PFSK-1 (cell line): ENCODE results near the gene MSMP.

ENCODE experiments used
- FOXP2 ChIP-seq: optimal IDR thresholded peaks from 2 replicates; pipeline ENCODE3; 2011; ENCODE audit warnings: borderline replicate concordance, control low read depth, inconsistent platforms; ENCODE audit not compliant: insufficient read depth; ENCODE audit errors: extremely low read length, extremely low read depth
- POLR2AphosphoS5 ChIP-seq: IDR thresholded peaks from 2 replicates; pipeline ENCODE4 v1.6.1; 2012; ENCODE audit warnings: low read depth, mild to moderate bottlenecking, control low read depth, low read length, moderate library complexity
- REST ChIP-seq, 2 experiments: IDR thresholded peaks; 2 replicates each; pipeline versions ENCODE4 v1.6.1 to v1.8.0; 2011 to 2012; ENCODE audit warnings: low read depth in 2 of 2, low read length in 2 of 2, control low read depth in 1 of 2, inconsistent platforms in 1 of 2, mild to moderate bottlenecking in 1 of 2, moderate library complexity in 1 of 2; ENCODE audit not compliant: insufficient read depth in 1 of 2
- SIN3A ChIP-seq: IDR thresholded peaks from 2 replicates; pipeline ENCODE4 v1.6.1; 2012; ENCODE audit warnings: mild to moderate bottlenecking, low read length, moderate library complexity, borderline replicate concordance; ENCODE audit not compliant: insufficient read depth
- TAF1 ChIP-seq: IDR thresholded peaks from 2 replicates; pipeline ENCODE4 v1.6.1; 2012; ENCODE audit warnings: low read length, control low read depth, borderline replicate concordance; ENCODE audit not compliant: insufficient read depth

The MSMP gene

GRCh38 chr9:35763803-35764202 lies 9.7 kb upstream of the MSMP start:
- no peak for TF ChIP-seq POLR2AphosphoS5
- no peak for TF ChIP-seq SIN3A
- TF ChIP-seq REST (IDR thresholded peaks at IDR 0.05; ENCODE audit: insufficient read depth in 1 of 2, low read depth in 2 of 2, low read length in 2 of 2), result no peak
- no peak for TF ChIP-seq TAF1
- TF ChIP-seq FOXP2, result no peak

GRCh38 chr9:35763181-35763580 lies 9.1 kb upstream of the MSMP start:
- no peak for TF ChIP-seq FOXP2
- TF ChIP-seq REST (IDR thresholded peaks at IDR 0.05; ENCODE audit: insufficient read depth in 1 of 2, low read depth in 2 of 2, low read length in 2 of 2), result no peak
- no peak for TF ChIP-seq POLR2AphosphoS5
- no peak for TF ChIP-seq TAF1
- no peak for TF ChIP-seq SIN3A

- TF ChIP-seq SIN3A (no peak), TAF1 (no peak)
These were observed 6.6 kb upstream of the MSMP start for GRCh38 chr9:35760651-35761050.

GRCh38 chr9:35759795-35760194 lies 5.7 kb upstream of the MSMP start:
- no peak for TF ChIP-seq TAF1
- no peak for TF ChIP-seq FOXP2

GRCh38 chr9:35758475-35759050 lies 4.5 kb upstream of the MSMP start:
- TF ChIP-seq SIN3A (no peak), FOXP2 (no peak), REST (IDR thresholded peaks at IDR 0.05; ENCODE audit: insufficient read depth in 1 of 2, low read depth in 2 of 2, low read length in 2 of 2) (no peak), POLR2AphosphoS5 (no peak), TAF1 (no peak)

- TF ChIP-seq SIN3A (no peak), TAF1 (no peak), POLR2AphosphoS5 (no peak), REST (IDR thresholded peaks at IDR 0.05; ENCODE audit: insufficient read depth in 1 of 2, low read depth in 2 of 2, low read length in 2 of 2) (no peak), FOXP2 (no peak)
These were observed 3.8 kb upstream of the MSMP start for GRCh38 chr9:35757892-35758275.
